ENCODE data around the gene GMPPA. TPM values are rescaled to one million over a fixed set of nuclear protein-coding genes. Genes with fewer than 3 reads are reported as not detected.

The GMPPA gene
- total RNA-seq, 1 experiment from 2014 or later, result 32.0 TPM

DNA sequence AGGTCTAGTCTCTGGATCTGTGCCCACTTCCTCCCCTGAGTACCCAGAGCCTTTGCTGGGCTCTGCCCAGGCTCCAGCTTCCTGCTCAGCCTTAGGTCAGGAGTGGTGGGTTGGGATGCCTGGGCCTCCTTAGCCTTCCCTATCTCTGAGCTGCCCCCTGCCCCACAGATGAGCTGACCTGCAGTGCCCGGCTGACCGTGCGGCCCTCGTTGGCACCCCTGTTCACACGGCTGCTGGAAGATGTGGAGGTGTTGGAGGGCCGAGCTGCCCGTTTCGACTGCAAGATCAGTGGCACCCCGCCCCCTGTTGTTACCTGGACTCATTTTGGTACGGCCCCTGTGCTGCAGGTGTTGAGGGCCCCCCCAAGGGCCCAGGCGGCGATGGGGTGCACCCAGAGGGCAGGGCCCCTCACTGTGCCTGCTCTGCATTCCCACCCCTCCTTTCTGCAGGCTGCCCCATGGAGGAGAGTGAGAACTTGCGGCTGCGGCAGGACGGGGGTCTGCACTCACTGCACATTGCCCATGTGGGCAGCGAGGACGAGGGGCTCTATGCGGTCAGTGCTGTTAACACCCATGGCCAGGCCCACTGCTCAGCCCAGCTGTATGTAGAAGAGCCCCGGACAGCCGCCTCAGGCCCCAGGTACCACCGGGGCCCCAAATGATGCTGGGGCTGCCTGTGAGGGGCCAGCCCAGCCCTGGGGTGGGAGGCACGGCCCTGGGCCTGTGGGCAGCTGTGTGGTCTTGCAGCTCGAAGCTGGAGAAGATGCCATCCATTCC is 30.1 kb upstream of the GMPPA start:
- no peak overlapping the region for H3K27ac ChIP-seq (ENCODE audit: insufficient read length, low read depth, low read length)
- H4K5ac ChIP-seq (ENCODE audit: insufficient read length, low read depth, low read length), result no peak overlapping the region
- no peak overlapping the region for H3K23ac ChIP-seq (ENCODE audit: insufficient read length, low read depth, low read length)
- H3K4me1 ChIP-seq (ENCODE audit: insufficient read depth, low read length), result no peaks in the 10 kb centered on the region
- no peaks in the 10 kb centered on the region for H3K79me1 ChIP-seq (ENCODE audit: insufficient read depth, low read depth, low read length, poor library complexity, severe bottlenecking)
- DNase-seq, result no peak
- TF ChIP-seq, protein P1, sequence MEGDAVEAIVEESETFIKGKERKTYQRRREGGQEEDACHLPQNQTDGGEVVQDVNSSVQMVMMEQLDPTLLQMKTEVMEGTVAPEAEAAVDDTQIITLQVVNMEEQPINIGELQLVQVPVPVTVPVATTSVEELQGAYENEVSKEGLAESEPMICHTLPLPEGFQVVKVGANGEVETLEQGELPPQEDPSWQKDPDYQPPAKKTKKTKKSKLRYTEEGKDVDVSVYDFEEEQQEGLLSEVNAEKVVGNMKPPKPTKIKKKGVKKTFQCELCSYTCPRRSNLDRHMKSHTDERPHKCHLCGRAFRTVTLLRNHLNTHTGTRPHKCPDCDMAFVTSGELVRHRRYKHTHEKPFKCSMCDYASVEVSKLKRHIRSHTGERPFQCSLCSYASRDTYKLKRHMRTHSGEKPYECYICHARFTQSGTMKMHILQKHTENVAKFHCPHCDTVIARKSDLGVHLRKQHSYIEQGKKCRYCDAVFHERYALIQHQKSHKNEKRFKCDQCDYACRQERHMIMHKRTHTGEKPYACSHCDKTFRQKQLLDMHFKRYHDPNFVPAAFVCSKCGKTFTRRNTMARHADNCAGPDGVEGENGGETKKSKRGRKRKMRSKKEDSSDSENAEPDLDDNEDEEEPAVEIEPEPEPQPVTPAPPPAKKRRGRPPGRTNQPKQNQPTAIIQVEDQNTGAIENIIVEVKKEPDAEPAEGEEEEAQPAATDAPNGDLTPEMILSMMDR (conservative IDR thresholded peaks at IDR 0.05), result no peak
- no CpG with 5 or more reads among the region's 23 CpGs for WGBS (ENCODE audit: extremely low coverage, insufficient read length, low lambda C conversion rate)
- H2BK20ac ChIP-seq (ENCODE audit: low read depth, low read length, poor library complexity, severe bottlenecking), result no peak overlapping the region
- H3K79me2 ChIP-seq (ENCODE audit: insufficient read depth, low read length), result no peaks in the 10 kb centered on the region
- Mint-ChIP-seq H3K36me3 (ENCODE audit: insufficient read depth in 1 of 3, low read depth in 3 of 3) (peaks cover 0 to 8% (median 0%) of the 10 kb centered on the region in 3 experiments; a peak in 4 of 7 replicates), H3K4me3 (no peak overlapping the region), H3K27ac (peak overlapping the region in 1 of 3 experiments; percentile 62; a peak in 1 of 7 replicates), H3K27me3 (ENCODE audit: low read depth) (peaks cover 5% of the 10 kb centered on the region; the same call in 1 of the 2 replicates), H3K4me1 (no peaks in the 10 kb centered on the region), H3K9me3 (no peaks in the 10 kb centered on the region; a peak in 1 of 5 replicates)
- no peak overlapping the region for H2BK15ac ChIP-seq (ENCODE audit: low read depth, low read length)
- H4K91ac ChIP-seq (ENCODE audit: insufficient read length, low read depth, low read length), result no peak overlapping the region
- no peak overlapping the region for H3T11ph ChIP-seq (ENCODE audit: low read length)
- no peak overlapping the region for H2AK5ac ChIP-seq (ENCODE audit: insufficient read length, low read length)
- no peak overlapping the region for H3K4ac ChIP-seq (ENCODE audit: low read depth, low read length)
- H3K18ac ChIP-seq (ENCODE audit: insufficient read length, low read depth, low read length), result no peak overlapping the region
- H3K9me3 ChIP-seq (ENCODE audit: control insufficient read depth, low read depth, low read length), result no peaks in the 10 kb centered on the region
- H4K8ac ChIP-seq (replicated peaks; ENCODE audit: insufficient read length, low read depth, low read length), result no peak overlapping the region
- no peaks in the 10 kb centered on the region for H3K27me3 ChIP-seq (ENCODE audit: insufficient read depth, low read length)
- H3K56ac ChIP-seq (ENCODE audit: insufficient read length, low read depth, low read length), result no peak overlapping the region
- no peak overlapping the region for H2BK5ac ChIP-seq (ENCODE audit: insufficient read length, low read length)
- no peak overlapping the region for H2BK12ac ChIP-seq (ENCODE audit: insufficient read length, low read depth, low read length)
- H3K23me2 ChIP-seq (ENCODE audit: insufficient read length, low read depth, low read length, poor library complexity, severe bottlenecking), result no peaks in the 10 kb centered on the region
- H2BK120ac ChIP-seq (ENCODE audit: low read depth, low read length, poor library complexity, severe bottlenecking), result no peak overlapping the region
- no peak overlapping the region for H3K9ac ChIP-seq (ENCODE audit: extremely low read depth, insufficient read length, low read length)
- H3K14ac ChIP-seq (ENCODE audit: insufficient read depth, low read length), result no peak overlapping the region
- H3K4me2 ChIP-seq (ENCODE audit: insufficient read depth, insufficient read length, low read length), result no peak overlapping the region
- H4K20me1 ChIP-seq (ENCODE audit: control insufficient read depth, insufficient read depth, insufficient read length), result no peaks in the 10 kb centered on the region
- H2AFZ ChIP-seq (ENCODE audit: low read length), result no peak overlapping the region
